Islet precursor cell (in vitro differentiated cells): ENCODE data around the gene SLAMF1.

Experiments used
- DNase-seq: peaks from one replicate; pipeline ENCODE4 v3.0.0-alpha.2; 2018

The SLAMF1 gene

GRCh38 chr1:160664573-160665051, 17.8 kb upstream of the SLAMF1 start:
- no peak for DNase-seq

- no peak for DNase-seq
These were observed 16.1 kb upstream of the SLAMF1 start for GRCh38 chr1:160662910-160663309.

GRCh38 chr1:160659566-160659965, 12.7 kb upstream of the SLAMF1 start:
- no peak for DNase-seq

GRCh38 chr1:160658814-160659193, 12.0 kb upstream of the SLAMF1 start:
- no peak for DNase-seq

- no peak for DNase-seq
These were observed 11.4 kb upstream of the SLAMF1 start for GRCh38 chr1:160658162-160658813.

- DNase-seq, result no peak
These were observed 10.5 kb upstream of the SLAMF1 start for GRCh38 chr1:160657250-160657781.

- no peak for DNase-seq
These were observed 9.9 kb upstream of the SLAMF1 start for GRCh38 chr1:160656737-160657136.

GRCh38 chr1:160653620-160654016, 6.8 kb upstream of the SLAMF1 start:
- DNase-seq, result no peak

- DNase-seq, result no peak
These were observed 6.2 kb upstream of the SLAMF1 start for GRCh38 chr1:160652924-160653619.

- peak; percentile 89 for DNase-seq
These were observed 5.3 kb upstream of the SLAMF1 start for GRCh38 chr1:160652065-160652641.

GRCh38 chr1:160651433-160652064, 4.7 kb upstream of the SLAMF1 start:
- no peak for DNase-seq

GRCh38 chr1:160647329-160647720, 481 bp upstream of the SLAMF1 start:
- DNase-seq, result no peak

GRCh38 chr1:160646180-160646579, 664 bp downstream of the SLAMF1 start:
- DNase-seq, result no peak

GRCh38 chr1:160645386-160646130, 1.3 kb downstream of the SLAMF1 start:
- peak; percentile 5 for DNase-seq

- no peak for DNase-seq
These were observed 2.4 kb downstream of the SLAMF1 start for GRCh38 chr1:160644399-160644798.

GRCh38 chr1:160643138-160643537, 3.7 kb downstream of the SLAMF1 start:
- peak; percentile 7 for DNase-seq

GRCh38 chr1:160642281-160642644, 4.6 kb downstream of the SLAMF1 start:
- DNase-seq, result no peak

- DNase-seq, result no peak
These were observed 5.2 kb downstream of the SLAMF1 start for GRCh38 chr1:160641323-160642280.

GRCh38 chr1:160640359-160641123, 6.3 kb downstream of the SLAMF1 start:
- no peak for DNase-seq

GRCh38 chr1:160639652-160640051, 7.2 kb downstream of the SLAMF1 start:
- no peak for DNase-seq

GRCh38 chr1:160638926-160639325, 7.9 kb downstream of the SLAMF1 start:
- DNase-seq, result no peak
